ENCODE results near the gene IFIT3. TPM values are rescaled to one million over a fixed set of nuclear protein-coding genes. Genes with fewer than 3 reads are reported as not detected.

IFIT3 gene
- total RNA-seq, 1 donor from 2014 or later, result 0.26 TPM

DNA sequence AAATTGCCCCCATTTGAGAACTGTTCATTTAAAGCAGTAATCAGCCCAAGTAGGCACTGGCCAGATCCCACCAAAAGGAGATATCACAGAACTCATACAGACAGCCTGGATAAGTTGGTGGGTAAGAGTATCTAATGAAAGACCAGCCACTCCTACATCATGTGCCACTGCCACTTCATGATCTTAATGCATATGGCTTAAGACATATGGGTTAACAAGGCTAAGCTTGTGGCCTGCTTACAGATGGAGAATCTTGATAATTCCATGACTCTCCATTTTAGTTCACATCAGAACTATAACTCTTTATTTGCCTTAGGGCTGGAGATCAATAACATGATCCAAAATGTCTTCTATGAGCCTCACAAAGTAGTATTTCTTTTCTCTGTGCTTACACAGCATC, 43.3 kb downstream of the IFIT3 start:
- H3K36me3 ChIP-seq (ENCODE audit: control insufficient read depth, insufficient read depth, low read length), result no peaks in the 10 kb centered on the region
- FAIRE-seq, result no peak
- no peaks in the 10 kb centered on the region for H3K27me3 ChIP-seq (ENCODE audit: control insufficient read depth, insufficient read depth, low read length)
- no peak overlapping the region for H3K4me3 ChIP-seq (ENCODE audit: low read depth, low read length)
- no peak for DNase-seq (ENCODE audit: low read depth)
- TF ChIP-seq, protein P1, sequence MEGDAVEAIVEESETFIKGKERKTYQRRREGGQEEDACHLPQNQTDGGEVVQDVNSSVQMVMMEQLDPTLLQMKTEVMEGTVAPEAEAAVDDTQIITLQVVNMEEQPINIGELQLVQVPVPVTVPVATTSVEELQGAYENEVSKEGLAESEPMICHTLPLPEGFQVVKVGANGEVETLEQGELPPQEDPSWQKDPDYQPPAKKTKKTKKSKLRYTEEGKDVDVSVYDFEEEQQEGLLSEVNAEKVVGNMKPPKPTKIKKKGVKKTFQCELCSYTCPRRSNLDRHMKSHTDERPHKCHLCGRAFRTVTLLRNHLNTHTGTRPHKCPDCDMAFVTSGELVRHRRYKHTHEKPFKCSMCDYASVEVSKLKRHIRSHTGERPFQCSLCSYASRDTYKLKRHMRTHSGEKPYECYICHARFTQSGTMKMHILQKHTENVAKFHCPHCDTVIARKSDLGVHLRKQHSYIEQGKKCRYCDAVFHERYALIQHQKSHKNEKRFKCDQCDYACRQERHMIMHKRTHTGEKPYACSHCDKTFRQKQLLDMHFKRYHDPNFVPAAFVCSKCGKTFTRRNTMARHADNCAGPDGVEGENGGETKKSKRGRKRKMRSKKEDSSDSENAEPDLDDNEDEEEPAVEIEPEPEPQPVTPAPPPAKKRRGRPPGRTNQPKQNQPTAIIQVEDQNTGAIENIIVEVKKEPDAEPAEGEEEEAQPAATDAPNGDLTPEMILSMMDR (IDR thresholded peaks at IDR 0.05; ENCODE audit: insufficient read depth, low read length, severe bottlenecking), result no peak

GRCh38 chr10:89371987-89372386, 44.2 kb downstream of the IFIT3 start:
- Histone ChIP-seq H3K36me3 (ENCODE audit: control insufficient read depth, insufficient read depth, low read length) (no peaks in the 10 kb centered on the region), H3K4me3 (ENCODE audit: low read depth, low read length) (no peak overlapping the region), H3K27me3 (ENCODE audit: control insufficient read depth, insufficient read depth, low read length) (no peaks in the 10 kb centered on the region)
- DNase-seq (ENCODE audit: low read depth) (no peak), FAIRE-seq (no peak)
- TF ChIP-seq, protein P1 (IDR thresholded peaks at IDR 0.05; ENCODE audit: insufficient read depth, low read length, severe bottlenecking), result no peak

DNA sequence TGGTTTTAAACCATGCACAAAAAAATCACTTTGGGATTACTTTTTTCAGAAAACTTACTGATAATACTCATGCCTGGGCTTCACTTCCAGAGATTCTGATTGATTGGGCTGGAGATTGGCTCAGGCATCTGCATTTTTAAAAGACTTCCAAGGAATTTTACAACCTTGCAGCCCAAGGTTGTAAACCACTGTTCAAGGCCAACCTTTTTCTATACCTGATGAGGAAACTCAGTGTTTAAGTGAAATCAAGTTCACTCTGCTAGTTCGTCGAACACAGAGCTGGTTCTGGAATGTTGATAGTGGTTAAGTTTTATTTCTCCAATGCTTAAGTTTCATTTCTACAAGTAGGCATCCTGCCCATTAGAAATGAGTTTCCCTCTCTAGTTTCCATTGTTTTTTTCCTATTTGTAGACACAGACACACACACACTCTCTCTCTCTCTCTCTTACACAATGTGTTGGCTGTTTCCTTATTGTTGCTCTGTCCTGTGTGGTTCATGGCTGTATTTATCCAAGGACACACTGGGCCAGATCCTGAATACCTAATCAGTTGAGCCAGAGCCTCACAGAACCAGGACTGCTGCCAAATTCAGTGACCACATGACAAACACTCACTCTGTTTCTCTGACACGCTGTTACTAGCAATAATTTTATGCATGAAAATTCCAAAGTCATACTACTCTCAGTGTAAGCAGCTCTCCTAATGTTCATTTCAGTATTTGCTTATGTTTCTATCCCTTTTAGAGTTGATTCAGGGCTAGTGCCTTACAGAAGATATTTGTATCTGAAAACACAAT, 46.3 kb downstream of the IFIT3 start:
- FAIRE-seq, result peak; percentile 80
- DNase-seq (ENCODE audit: low read depth), result peak; percentile 90

DNA sequence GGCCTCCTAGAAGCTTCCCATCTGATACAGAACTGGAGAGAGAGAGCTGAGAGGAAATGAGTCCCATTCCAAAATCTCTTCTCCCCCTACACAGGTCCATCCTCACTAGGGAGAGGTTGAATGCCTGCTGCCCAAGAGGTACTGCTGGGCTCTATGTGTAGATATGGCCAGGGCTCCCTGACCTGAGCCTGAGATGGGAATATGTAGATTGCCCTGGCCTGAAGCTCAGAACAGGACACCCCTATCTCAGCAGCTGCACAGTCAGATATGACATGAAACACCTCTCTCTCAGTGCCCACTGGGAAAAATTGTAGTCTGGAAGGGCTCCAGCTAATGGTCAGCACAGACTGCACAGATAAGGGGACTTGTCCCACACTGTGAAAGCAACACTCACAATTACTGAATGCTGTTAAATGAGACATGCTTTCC, 46.9 kb downstream of the IFIT3 start:
- no peaks in the 10 kb centered on the region for H3K36me3 ChIP-seq (ENCODE audit: control insufficient read depth, insufficient read depth, low read length)
- DNase-seq (ENCODE audit: low read depth) (no peak), FAIRE-seq (peak; percentile 64)
- TF ChIP-seq, protein P1 (IDR thresholded peaks at IDR 0.05; ENCODE audit: insufficient read depth, low read length, severe bottlenecking), result no peak
- H3K4me3 ChIP-seq (ENCODE audit: low read depth, low read length), result no peak overlapping the region
- H3K27me3 ChIP-seq (ENCODE audit: control insufficient read depth, insufficient read depth, low read length), result no peaks in the 10 kb centered on the region

More for the DNA sequence above, 46.3 kb downstream of the IFIT3 start:
- H3K27me3 ChIP-seq (ENCODE audit: control insufficient read depth, insufficient read depth, low read length), result no peaks in the 10 kb centered on the region
- H3K4me3 ChIP-seq (ENCODE audit: low read depth, low read length), result no peak overlapping the region
- TF ChIP-seq, protein P1 (IDR thresholded peaks at IDR 0.05; ENCODE audit: insufficient read depth, low read length, severe bottlenecking), result no peak
- H3K36me3 ChIP-seq (ENCODE audit: control insufficient read depth, insufficient read depth, low read length), result no peaks in the 10 kb centered on the region

- no peak within 1 kb of the TSS for H3K4me3 ChIP-seq (ENCODE audit: low read depth, low read length)
- no peak for FAIRE-seq
- DNase-seq (ENCODE audit: low read depth), result no peak
- no peaks in the 10 kb centered on the region for H3K36me3 ChIP-seq (ENCODE audit: control insufficient read depth, insufficient read depth, low read length)
- no peaks in the 10 kb centered on the region for H3K27me3 ChIP-seq (ENCODE audit: control insufficient read depth, insufficient read depth, low read length)
- TF ChIP-seq, protein P1 (IDR thresholded peaks at IDR 0.05; ENCODE audit: insufficient read depth, low read length, severe bottlenecking), result no peak
Observed at GRCh38 chr10:89377705-89378637, 50.2 kb downstream of the IFIT3 start, which contains the start of gene IFIT1B. TSS of gene IFIT1B (plus strand) at chr10:89378056. CDS start at chr10:89378136, 80 bp downstream.

Data from bronchial epithelial cell (primary cell).